ENCODE measurements around the gene ZSCAN9. TPM values are rescaled to one million over a fixed set of nuclear protein-coding genes. Genes with fewer than 3 reads are reported as not detected.

ZSCAN9 gene
- 11.7 and 13.9 TPM in 2 replicates for total RNA-seq

GRCh38 chr6:28225056-28225834 lies at the start of gene ZSCAN9:
TSS of gene ZSCAN9 (plus strand) at chr6:28225275. CDS start at chr6:28227085, 1,810 bp downstream.
- H3K4me3 ChIP-seq (ENCODE audit: low read depth, low read length), result peak within 1 kb of the TSS; percentile 93
- no peak for TF ChIP-seq CTCF (IDR thresholded peaks at IDR 0.05; ENCODE audit: insufficient read depth, low read depth, low read length)
- peak; percentile 76 for DNase-seq (ENCODE audit: low read depth)

- no peak overlapping the region for H3K4me3 ChIP-seq (ENCODE audit: low read depth, low read length)
- no peak for TF ChIP-seq CTCF (IDR thresholded peaks at IDR 0.05; ENCODE audit: insufficient read depth, low read depth, low read length)
- DNase-seq (ENCODE audit: low read depth), result no peak
Measured at GRCh38 chr6:28176373-28176772, 48.7 kb upstream of the ZSCAN9 start.

GRCh38 chr6:28182255-28182654 lies 42.8 kb upstream of the ZSCAN9 start:
- no peak for DNase-seq (ENCODE audit: low read depth)
- TF ChIP-seq CTCF (IDR thresholded peaks at IDR 0.05; ENCODE audit: insufficient read depth, low read depth, low read length), result no peak
- no peak overlapping the region for H3K4me3 ChIP-seq (ENCODE audit: low read depth, low read length)

GRCh38 chr6:28188111-28188979 lies 36.7 kb upstream of the ZSCAN9 start:
- no peak for DNase-seq (ENCODE audit: low read depth)
- H3K4me3 ChIP-seq (ENCODE audit: low read depth, low read length), result no peak overlapping the region
- no peak for TF ChIP-seq CTCF (IDR thresholded peaks at IDR 0.05; ENCODE audit: insufficient read depth, low read depth, low read length)

GRCh38 chr6:28200020-28200419 lies 25.1 kb upstream of the ZSCAN9 start:
- no peak for TF ChIP-seq CTCF (IDR thresholded peaks at IDR 0.05; ENCODE audit: insufficient read depth, low read depth, low read length)
- no peak overlapping the region for H3K4me3 ChIP-seq (ENCODE audit: low read depth, low read length)

GRCh38 chr6:28203201-28203600 lies 21.9 kb upstream of the ZSCAN9 start:
- TF ChIP-seq CTCF (IDR thresholded peaks at IDR 0.05; ENCODE audit: insufficient read depth, low read depth, low read length), result no peak
- H3K4me3 ChIP-seq (ENCODE audit: low read depth, low read length), result no peak overlapping the region
- no peak for DNase-seq (ENCODE audit: low read depth)

More at GRCh38 chr6:28200020-28200419, 25.1 kb upstream of the ZSCAN9 start:
- no peak for DNase-seq (ENCODE audit: low read depth)

Measured in fibroblast of villous mesenchyme (primary cell).